HL-60 (cell line): ENCODE data around the gene METTL21A.

Source experiments
- DNase-seq, 2 experiments: peaks; one replicate each; pipeline ENCODE4 v3.0.0-alpha.2; 2010 to 2020; ENCODE audit warnings: low read depth in 1 of 2, low spot score in 1 of 2
- H3K27ac ChIP-seq: fragments of 250-450 bp; sonication (Bioruptor Pico); replicated peaks from 2 replicates; pipeline ENCODE4 v1.5.1; 2020; ENCODE audit warnings: mild to moderate bottlenecking, moderate library complexity
- H3K27me3 ChIP-seq: fragments of 250-450 bp; sonication (Bioruptor Pico); 2 replicates; pipeline ENCODE4 v1.5.1; 2021; ENCODE audit warnings: mild to moderate bottlenecking, moderate library complexity; ENCODE audit not compliant: insufficient read depth, poor library complexity, severe bottlenecking
- H3K4me3 ChIP-seq: replicated peaks from 2 replicates; pipeline ENCODE4 v1.5.1; 2011; ENCODE audit warnings: mild to moderate bottlenecking, control low read depth, low read length; ENCODE audit not compliant: insufficient read depth
- CTCF ChIP-seq: IDR thresholded peaks from one replicate; pipeline ENCODE4 v1.5.1; 2011; ENCODE audit warnings: low read length, control low read depth, inconsistent platforms; ENCODE audit not compliant: insufficient read depth
- GABPA ChIP-seq: IDR thresholded peaks from 2 replicates; pipeline ENCODE4 v1.6.1; 2012; ENCODE audit warnings: low read depth
- POLR2AphosphoS5 ChIP-seq: IDR thresholded peaks from 2 replicates; pipeline ENCODE4 v1.6.1; 2012; ENCODE audit warnings: low read depth
- REST ChIP-seq: IDR thresholded peaks from 2 replicates; pipeline ENCODE4 v1.6.1; 2012; ENCODE audit warnings: low read depth; ENCODE audit not compliant: insufficient replicate concordance
- SPI1 ChIP-seq: IDR thresholded peaks from 2 replicates; pipeline ENCODE4 v1.6.1; 2012; ENCODE audit warnings: low read depth, mild to moderate bottlenecking, borderline replicate concordance

Gene METTL21A

GRCh38 chr2:207606829-207607228, 18.4 kb downstream of the METTL21A start:
- Histone ChIP-seq H3K27me3 (no peaks in the 10 kb centered on the region), H3K27ac (no peak overlapping the region), H3K4me3 (no peak overlapping the region)
- TF ChIP-seq POLR2AphosphoS5 (no peak), CTCF (no peak), REST (no peak), SPI1 (no peak), GABPA (no peak)
- no peak for DNase-seq

GRCh38 chr2:207606399-207606798, 18.8 kb downstream of the METTL21A start:
- H3K27me3 ChIP-seq, result no peaks in the 10 kb centered on the region
- no peak for DNase-seq
- H3K27ac ChIP-seq, result no peak overlapping the region
- no peak overlapping the region for H3K4me3 ChIP-seq
- TF ChIP-seq CTCF, result no peak
- no peak for TF ChIP-seq REST
- no peak for TF ChIP-seq SPI1
- TF ChIP-seq GABPA, result no peak
- TF ChIP-seq POLR2AphosphoS5, result no peak

GRCh38 chr2:207603486-207603885, 21.7 kb downstream of the METTL21A start:
- TF ChIP-seq GABPA (no peak), SPI1 (no peak), CTCF (no peak), POLR2AphosphoS5 (no peak), REST (no peak)
- Histone ChIP-seq H3K4me3 (no peak overlapping the region), H3K27me3 (no peaks in the 10 kb centered on the region), H3K27ac (no peak overlapping the region)
- no peak for DNase-seq
